HFFc6 (cell line): ENCODE measurements around the gene SPRED2. TPM values are rescaled to one million over a fixed set of nuclear protein-coding genes. Genes with fewer than 3 reads are reported as not detected.

Source experiments
- DNase-seq: peaks from one replicate; pipeline ENCODE4 v3.0.0-alpha.2; 2018
- H3K27ac Mint-ChIP-seq: 2 replicates; pipeline ENCODE4 v1.8.0; 2020; ENCODE audit warnings: mild to moderate bottlenecking, mixed read lengths
- H3K27me3 Mint-ChIP-seq: 2 replicates; pipeline ENCODE4 v1.8.0; 2021; ENCODE audit warnings: mild to moderate bottlenecking, moderate library complexity, mixed read lengths; ENCODE audit not compliant: insufficient read depth
- H3K36me3 Mint-ChIP-seq: 2 replicates; pipeline ENCODE4 v1.8.0; 2021; ENCODE audit warnings: low read depth, mixed read lengths
- H3K4me1 Mint-ChIP-seq: 2 replicates; pipeline ENCODE4 v1.8.0; 2020; ENCODE audit warnings: low read depth, mixed read lengths
- H3K4me3 Mint-ChIP-seq: 2 replicates; pipeline ENCODE4 v1.8.0; 2020; ENCODE audit warnings: mild to moderate bottlenecking, moderate library complexity, mixed read lengths
- H3K9me3 Mint-ChIP-seq: 2 replicates; pipeline ENCODE4 v1.8.0; 2020; ENCODE audit warnings: mild to moderate bottlenecking, mixed read lengths
- CTCF ChIP-seq: fragments of 200-600 bp; sonication (generic); IDR thresholded peaks from 2 replicates; pipeline ENCODE4 v1.5.0; 2021; ENCODE audit warnings: antibody characterized with exemption, mild to moderate bottlenecking
- total RNA-seq, 6 experiments: library from RNA; stranded (reverse); fragmentation: NEBNext Ultra II Directional; extraction: Animal tissue kit (Norgen Biotek cat#: 25700); gene quantifications; 2 replicates in 1 of 6; 3 replicates in 5 of 6; pipeline ENCODE4 v1.2.3, GENCODE V29; 2021

SPRED2 gene
- total RNA-seq, 6 experiments from 2014 or later, result 28.7 to 38.5 (median 33.3) TPM

DNA sequence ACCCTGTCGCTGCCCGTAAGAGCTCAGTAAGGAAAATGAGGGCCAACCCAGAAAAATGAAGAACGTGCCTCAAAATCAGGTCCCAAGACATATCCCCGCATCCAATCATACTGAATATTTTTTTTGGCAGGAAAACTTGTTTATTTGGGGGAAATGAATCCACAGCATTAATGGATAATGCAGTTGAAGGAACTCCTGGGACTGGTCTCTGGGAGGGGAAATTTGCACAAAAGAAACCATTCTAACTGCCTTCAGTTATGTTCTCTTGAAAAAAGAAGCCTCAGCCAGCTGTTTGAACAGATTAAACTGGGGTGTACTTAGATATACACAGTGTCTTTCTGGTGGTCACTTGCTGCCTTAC is 61.3 kb downstream of the SPRED2 start:
- Mint-ChIP-seq H3K27me3 (no peaks in the 10 kb centered on the region), H3K36me3 (peaks cover 7% of the 10 kb centered on the region), H3K9me3 (no peaks in the 10 kb centered on the region), H3K27ac (no peak overlapping the region), H3K4me3 (no peak overlapping the region), H3K4me1 (peaks cover 90% of the 10 kb centered on the region)
- no peak for DNase-seq
- no peak for TF ChIP-seq CTCF

- H3K4me3 Mint-ChIP-seq, result no peak overlapping the region
- peaks cover 91% of the 10 kb centered on the region for H3K4me1 Mint-ChIP-seq
These were observed 61.9 kb downstream of the SPRED2 start for GRCh38 chr2:65370387-65371073.

GRCh38 chr2:65369980-65370379 is 62.4 kb downstream of the SPRED2 start:
- Mint-ChIP-seq H3K9me3 (no peaks in the 10 kb centered on the region), H3K4me3 (no peak overlapping the region), H3K4me1 (peaks cover 91% of the 10 kb centered on the region), H3K27me3 (no peaks in the 10 kb centered on the region), H3K27ac (no peak overlapping the region), H3K36me3 (peaks cover 7% of the 10 kb centered on the region)
- no peak for DNase-seq
- TF ChIP-seq CTCF, result no peak

More at GRCh38 chr2:65370387-65371073, 61.9 kb downstream of the SPRED2 start:
- Mint-ChIP-seq H3K9me3 (no peaks in the 10 kb centered on the region), H3K27ac (peak overlapping the region; percentile 4; the same call in 1 of the 2 replicates), H3K36me3 (peaks cover 7% of the 10 kb centered on the region), H3K27me3 (no peaks in the 10 kb centered on the region)
- TF ChIP-seq CTCF, result no peak
- no peak for DNase-seq

DNA sequence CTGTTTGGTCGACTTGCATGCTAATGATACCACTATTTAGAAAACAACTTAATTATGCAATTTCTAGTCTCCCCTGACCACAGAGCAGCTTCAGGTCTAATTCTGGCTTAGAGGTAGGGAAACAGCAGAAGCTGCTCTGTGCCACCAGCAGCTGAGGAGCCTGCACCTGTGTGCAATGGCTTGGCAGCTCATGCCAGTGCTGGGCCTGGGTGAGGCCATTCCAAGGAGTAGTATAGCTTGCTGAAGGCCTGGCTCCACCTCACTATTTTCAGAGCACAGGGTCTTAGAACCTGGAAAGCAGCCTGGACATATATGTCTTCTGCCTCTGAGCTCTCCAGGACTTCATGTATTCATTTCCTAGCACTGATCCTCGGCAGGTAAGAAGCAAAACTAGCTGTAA is 62.8 kb downstream of the SPRED2 start:
- DNase-seq, result no peak
- TF ChIP-seq CTCF, result no peak
- no peaks in the 10 kb centered on the region for H3K9me3 Mint-ChIP-seq
- no peak overlapping the region for H3K27ac Mint-ChIP-seq
- H3K36me3 Mint-ChIP-seq, result peaks cover 7% of the 10 kb centered on the region
- H3K27me3 Mint-ChIP-seq, result no peaks in the 10 kb centered on the region
- peaks cover 89% of the 10 kb centered on the region for H3K4me1 Mint-ChIP-seq
- no peak overlapping the region for H3K4me3 Mint-ChIP-seq

DNA sequence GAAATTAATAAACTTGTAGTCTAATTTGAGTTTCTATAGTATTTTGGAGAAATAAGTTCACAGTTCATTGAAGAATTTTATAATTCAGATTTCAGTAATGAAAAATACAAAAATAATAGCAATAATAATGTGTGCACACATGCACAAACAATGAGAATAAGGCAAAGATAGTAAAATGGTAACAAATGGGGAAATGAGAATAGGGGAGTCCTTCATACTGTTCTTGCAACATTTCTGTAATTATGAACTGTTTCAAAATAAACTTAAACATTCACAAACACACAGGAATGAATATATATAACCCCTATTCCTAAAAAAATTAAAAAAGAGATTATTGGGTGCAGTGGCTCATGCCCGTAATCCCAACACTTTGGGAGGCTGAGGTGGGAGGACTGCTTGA is 63.9 kb downstream of the SPRED2 start:
- Mint-ChIP-seq H3K36me3 (peaks cover 6% of the 10 kb centered on the region), H3K4me1 (peaks cover 89% of the 10 kb centered on the region), H3K27ac (peak overlapping the region; percentile 95; the same call in 1 of the 2 replicates), H3K9me3 (no peaks in the 10 kb centered on the region), H3K4me3 (no peak overlapping the region), H3K27me3 (no peaks in the 10 kb centered on the region)
- TF ChIP-seq CTCF, result no peak
- DNase-seq, result no peak
